Measurements from ENCODE around the gene PLOD1.

DNA sequence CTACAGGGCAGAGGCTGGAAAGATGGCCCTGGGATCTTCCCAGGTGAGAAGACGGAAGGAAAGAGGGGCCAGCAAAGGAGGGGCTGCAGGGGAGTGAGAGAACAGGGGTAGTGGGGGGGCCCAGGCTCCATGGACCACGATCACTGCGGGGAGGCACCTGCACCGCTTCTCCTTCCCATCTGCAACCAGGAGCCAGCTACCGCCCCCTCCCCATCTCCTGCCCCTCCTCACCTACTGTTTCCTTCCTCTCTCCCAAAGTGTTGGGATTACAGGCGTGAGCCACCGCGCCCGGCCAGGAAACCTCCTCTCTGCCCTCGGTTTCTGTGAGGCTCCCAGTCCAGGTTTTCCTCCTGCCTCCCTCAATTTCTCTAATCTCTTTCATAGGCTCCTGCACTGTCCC, 27.6 kb upstream of the PLOD1 start:
- TF ChIP-seq YEATS2 (CRISPR knock-in tag; IDR thresholded peaks at IDR 0.05; ENCODE audit: borderline replicate concordance) (no peak), PHB2 (IDR thresholded peaks at IDR 0.05; ENCODE audit: partially characterized antibody) (no peak), CBX2 (IDR thresholded peaks at IDR 0.05; ENCODE audit: low read depth, low read length) (no peak), CBX2 (CRISPR knock-in tag; IDR thresholded peaks at IDR 0.05; ENCODE audit: low read depth) (no peak), POLR2A (IDR thresholded peaks at IDR 0.05; ENCODE audit: insufficient read depth in 1 of 2, low read depth in 2 of 2, low read length in 2 of 2) (no peak)
- TF ChIP-seq, protein P1, sequence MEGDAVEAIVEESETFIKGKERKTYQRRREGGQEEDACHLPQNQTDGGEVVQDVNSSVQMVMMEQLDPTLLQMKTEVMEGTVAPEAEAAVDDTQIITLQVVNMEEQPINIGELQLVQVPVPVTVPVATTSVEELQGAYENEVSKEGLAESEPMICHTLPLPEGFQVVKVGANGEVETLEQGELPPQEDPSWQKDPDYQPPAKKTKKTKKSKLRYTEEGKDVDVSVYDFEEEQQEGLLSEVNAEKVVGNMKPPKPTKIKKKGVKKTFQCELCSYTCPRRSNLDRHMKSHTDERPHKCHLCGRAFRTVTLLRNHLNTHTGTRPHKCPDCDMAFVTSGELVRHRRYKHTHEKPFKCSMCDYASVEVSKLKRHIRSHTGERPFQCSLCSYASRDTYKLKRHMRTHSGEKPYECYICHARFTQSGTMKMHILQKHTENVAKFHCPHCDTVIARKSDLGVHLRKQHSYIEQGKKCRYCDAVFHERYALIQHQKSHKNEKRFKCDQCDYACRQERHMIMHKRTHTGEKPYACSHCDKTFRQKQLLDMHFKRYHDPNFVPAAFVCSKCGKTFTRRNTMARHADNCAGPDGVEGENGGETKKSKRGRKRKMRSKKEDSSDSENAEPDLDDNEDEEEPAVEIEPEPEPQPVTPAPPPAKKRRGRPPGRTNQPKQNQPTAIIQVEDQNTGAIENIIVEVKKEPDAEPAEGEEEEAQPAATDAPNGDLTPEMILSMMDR (CRISPR knock-in tag; IDR thresholded peaks at IDR 0.05), result no peak
- TF ChIP-seq, protein P2, sequence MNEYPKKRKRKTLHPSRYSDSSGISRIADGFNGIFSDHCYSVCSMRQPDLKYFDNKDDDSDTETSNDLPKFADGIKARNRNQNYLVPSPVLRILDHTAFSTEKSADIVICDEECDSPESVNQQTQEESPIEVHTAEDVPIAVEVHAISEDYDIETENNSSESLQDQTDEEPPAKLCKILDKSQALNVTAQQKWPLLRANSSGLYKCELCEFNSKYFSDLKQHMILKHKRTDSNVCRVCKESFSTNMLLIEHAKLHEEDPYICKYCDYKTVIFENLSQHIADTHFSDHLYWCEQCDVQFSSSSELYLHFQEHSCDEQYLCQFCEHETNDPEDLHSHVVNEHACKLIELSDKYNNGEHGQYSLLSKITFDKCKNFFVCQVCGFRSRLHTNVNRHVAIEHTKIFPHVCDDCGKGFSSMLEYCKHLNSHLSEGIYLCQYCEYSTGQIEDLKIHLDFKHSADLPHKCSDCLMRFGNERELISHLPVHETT (CRISPR knock-in tag; conservative IDR thresholded peaks at IDR 0.05), result no peak
